Cardiac atrium fibroblast (primary cell): ENCODE data around the gene TMEM201. TPM values are rescaled to one million over a fixed set of nuclear protein-coding genes. Genes with fewer than 3 reads are reported as not detected.

Source experiments
- total RNA-seq: library from RNA; depleted of rRNA; stranded (reverse); fragments of >200 nt; gene quantifications from 2 replicates; pipeline ENCODE4 v1.2.3, GENCODE V29; 2015

TMEM201 gene, protein sequence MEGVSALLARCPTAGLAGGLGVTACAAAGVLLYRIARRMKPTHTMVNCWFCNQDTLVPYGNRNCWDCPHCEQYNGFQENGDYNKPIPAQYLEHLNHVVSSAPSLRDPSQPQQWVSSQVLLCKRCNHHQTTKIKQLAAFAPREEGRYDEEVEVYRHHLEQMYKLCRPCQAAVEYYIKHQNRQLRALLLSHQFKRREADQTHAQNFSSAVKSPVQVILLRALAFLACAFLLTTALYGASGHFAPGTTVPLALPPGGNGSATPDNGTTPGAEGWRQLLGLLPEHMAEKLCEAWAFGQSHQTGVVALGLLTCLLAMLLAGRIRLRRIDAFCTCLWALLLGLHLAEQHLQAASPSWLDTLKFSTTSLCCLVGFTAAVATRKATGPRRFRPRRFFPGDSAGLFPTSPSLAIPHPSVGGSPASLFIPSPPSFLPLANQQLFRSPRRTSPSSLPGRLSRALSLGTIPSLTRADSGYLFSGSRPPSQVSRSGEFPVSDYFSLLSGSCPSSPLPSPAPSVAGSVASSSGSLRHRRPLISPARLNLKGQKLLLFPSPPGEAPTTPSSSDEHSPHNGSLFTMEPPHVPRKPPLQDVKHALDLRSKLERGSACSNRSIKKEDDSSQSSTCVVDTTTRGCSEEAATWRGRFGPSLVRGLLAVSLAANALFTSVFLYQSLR
- total RNA-seq, result 5.7 and 6.7 TPM in 2 replicates

DNA sequence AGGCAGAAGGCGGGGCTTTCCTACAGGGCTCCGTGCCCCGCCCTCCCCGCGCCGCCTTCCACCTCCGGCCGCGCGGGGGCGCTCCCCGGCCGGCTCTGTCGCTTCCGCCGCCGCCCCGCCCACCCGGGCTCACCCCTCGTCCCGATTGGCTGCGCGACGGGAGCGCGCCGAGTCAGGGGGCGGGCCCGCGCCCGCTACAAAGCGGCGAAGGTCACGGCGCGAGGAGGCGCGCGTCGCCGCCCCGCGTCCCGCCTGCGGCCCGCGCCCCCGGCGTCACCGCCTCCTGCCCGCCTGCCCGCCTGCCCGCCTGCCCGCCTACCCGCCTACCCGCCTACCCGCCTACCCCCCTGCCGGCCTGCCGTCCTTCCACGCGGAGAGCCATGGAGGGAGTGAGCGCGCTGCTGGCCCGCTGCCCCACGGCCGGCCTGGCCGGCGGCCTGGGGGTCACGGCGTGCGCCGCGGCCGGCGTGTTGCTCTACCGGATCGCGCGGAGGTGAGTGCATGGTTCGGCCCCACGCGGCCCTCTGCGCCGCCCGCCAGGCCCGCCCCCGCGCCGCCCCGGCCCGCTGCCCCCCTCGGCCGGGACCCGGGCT is at the start of gene TMEM201:
TSS of gene TMEM201 (plus strand) at position 361 of the 593 bp plus-strand sequence. CDS start at position 381, 20 bp downstream.

GRCh38 chr1:9539165-9539828 is 49.4 kb upstream of the TMEM201 start, which contains the start of gene SLC25A33:
TSS of gene SLC25A33 (plus strand) at chr1:9539465. CDS start at chr1:9539692, 227 bp downstream.

GRCh38 chr1:9651565-9652378 is 63.1 kb downstream of the TMEM201 start, which contains the start of gene PIK3CD:
TSS of gene PIK3CD (plus strand) at chr1:9651731. CDS start at chr1:9710456, 58,725 bp downstream.

Other genes starting within 250 kb of the TMEM201 start
- gene SLC25A33, start 49.4 kb upstream of the TMEM201 start, total RNA-seq, result 3.6 and 9.4 TPM in 2 replicates
- 3.8 and 6.2 TPM in 2 replicates for gene PIK3CD, start 62.8 kb downstream of the TMEM201 start, total RNA-seq
- 59.4 and 77.4 TPM in 2 replicates for gene CLSTN1, start 235.1 kb downstream of the TMEM201 start, total RNA-seq